Tibial nerve (tissue), 4 donors: ENCODE data around the gene GABPB2. TPM values are rescaled to one million over a fixed set of nuclear protein-coding genes. Genes with fewer than 3 reads are reported as not detected.
"Not testable (repeated sequence)": the region's sequence is repeated elsewhere in the genome, so short reads cannot be mapped to it uniquely, and the experiment has no call there.

Experiments used
- DNase-seq, 2 donors: peaks; one replicate each; pipeline ENCODE4 v3.0.0-alpha.2; 2019; ENCODE audit warnings: low spot score in 2 of 2
- H3K27ac ChIP-seq, 4 donors: fragments of 200-600 bp; sonication (generic) in 3 of 4; one replicate each; pipeline ENCODE4 v1.5.1; 2017 to 2019; ENCODE audit warnings: mild to moderate bottlenecking in 1 of 4
- H3K27me3 ChIP-seq, 2 donors: fragments of 200-600 bp; sonication (generic) in 1 of 2; one replicate each; pipeline versions ENCODE4 v1.5.1 to v1.6.0; 2017 to 2019
- H3K36me3 ChIP-seq, 3 donors: fragments of 200-600 bp; sonication (generic); one replicate each; pipeline ENCODE4 v1.5.1; 2018 to 2019
- H3K4me1 ChIP-seq, 4 donors: fragments of 200-600 bp; sonication (generic) in 3 of 4; one replicate each; pipeline ENCODE4 v1.5.1; 2017 to 2019
- H3K4me3 ChIP-seq, 4 donors: fragments of 200-600 bp; sonication (generic) in 3 of 4; one replicate each; pipeline ENCODE4 v1.5.1; 2017 to 2019; ENCODE audit warnings: mild to moderate bottlenecking in 1 of 4, moderate library complexity in 1 of 4
- H3K9me3 ChIP-seq, 4 donors: fragments of 200-600 bp; sonication (generic) in 3 of 4; one replicate each; pipeline ENCODE4 v1.5.1; 2017 to 2019
- CTCF ChIP-seq, 5 experiments: fragments of 200-600 bp in 3 of 5; fragments of 450-650 bp in 2 of 5; sonication (generic) in 3 of 5; IDR thresholded peaks; one replicate each; pipeline ENCODE4 v1.5.1; 2016 to 2019; ENCODE audit warnings: antibody characterized with exemption in 5 of 5, mild to moderate bottlenecking in 3 of 5, moderate library complexity in 2 of 5
- EP300 ChIP-seq, 2 donors: sonication (generic); formaldehyde crosslinking; IDR thresholded peaks; one replicate each; pipeline ENCODE4 v1.6.1; 2017; ENCODE audit warnings: antibody characterized with exemption in 2 of 2, mild to moderate bottlenecking in 1 of 2
- POLR2A ChIP-seq, 2 donors: fragments of 450-650 bp; IDR thresholded peaks; one replicate each; pipeline ENCODE4 v1.6.1; 2017; ENCODE audit warnings: antibody characterized with exemption in 2 of 2, mild to moderate bottlenecking in 2 of 2, moderate library complexity in 2 of 2
- WGBS, 2 donors: methylation state at CpG; one replicate each; pipeline ENCODE4 v1.1.5; 2018; 5-methylcytosine and 5-hydroxymethylcytosine counted together
- total RNA-seq, 4 donors: library from RNA; depleted of rRNA; stranded (reverse); fragments of >200 nt; gene quantifications; one replicate each; pipeline ENCODE4 v1.1.0, GENCODE V29; 2016

The GABPB2 gene
- total RNA-seq, 4 donors from 2014 or later: 17.4 to 43.1 (median 22.3) TPM

- Histone ChIP-seq H3K4me3 (no peak overlapping the region), H3K4me1 (no peaks in the 10 kb centered on the region), H3K27ac (no peak overlapping the region), H3K27me3 (no peaks in the 10 kb centered on the region), H3K36me3 (peaks cover 0 to 39% (median 0%) of the 10 kb centered on the region in 3 donors), H3K9me3 (no peaks in the 10 kb centered on the region)
- TF ChIP-seq EP300 (IDR thresholded peaks at IDR 0.05) (no peak), POLR2A (IDR thresholded peaks at IDR 0.05) (no peak), CTCF (IDR thresholded peaks at IDR 0.05) (no peak)
- 72 to 74% methylated on average over 4 of the region's 4 CpGs for WGBS, 2 donors
- no peak for DNase-seq
Measured at GRCh38 chr1:151085953-151086559, 15.5 kb downstream of the GABPB2 start.

- WGBS, 2 donors: 87 to 88% methylated on average over 6 of the region's 6 CpGs
- not testable (repeated sequence) for H3K4me3 ChIP-seq, H3K27ac ChIP-seq, DNase-seq, H3K27me3 ChIP-seq, H3K9me3 ChIP-seq, H3K4me1 ChIP-seq
- peaks cover 0 to 65% (median 0%) of the 10 kb centered on the region in 3 donors for H3K36me3 ChIP-seq
Measured at GRCh38 chr1:151097426-151097825, 26.9 kb downstream of the GABPB2 start.

GRCh38 chr1:151098126-151098525 is 27.6 kb downstream of the GABPB2 start:
- peaks cover 0 to 67% (median 0%) of the 10 kb centered on the region in 3 donors for H3K36me3 ChIP-seq
- 81 to 93% methylated on average over 1 of the region's 1 CpG for WGBS, 2 donors
- DNase-seq: no peak
- H3K4me1 ChIP-seq: no peaks in the 10 kb centered on the region
- no peak for TF ChIP-seq CTCF (IDR thresholded peaks at IDR 0.05)
- no peak for TF ChIP-seq EP300 (IDR thresholded peaks at IDR 0.05)
- TF ChIP-seq POLR2A (IDR thresholded peaks at IDR 0.05): no peak
- H3K4me3 ChIP-seq: no peak overlapping the region
- H3K27me3 ChIP-seq: no peaks in the 10 kb centered on the region
- H3K9me3 ChIP-seq: no peaks in the 10 kb centered on the region
- no peak overlapping the region for H3K27ac ChIP-seq

- Histone ChIP-seq H3K27ac (no peak overlapping the region), H3K9me3 (no peaks in the 10 kb centered on the region), H3K4me1 (no peaks in the 10 kb centered on the region), H3K4me3 (no peak overlapping the region), H3K36me3 (peaks cover 0 to 71% (median 0%) of the 10 kb centered on the region in 3 donors), H3K27me3 (no peaks in the 10 kb centered on the region)
- TF ChIP-seq POLR2A (IDR thresholded peaks at IDR 0.05): no peak
- no peak for TF ChIP-seq CTCF (IDR thresholded peaks at IDR 0.05)
- no peak for TF ChIP-seq EP300 (IDR thresholded peaks at IDR 0.05)
- no peak for DNase-seq
Measured at GRCh38 chr1:151104630-151105029, 34.1 kb downstream of the GABPB2 start.

GRCh38 chr1:151106894-151107293 is 36.3 kb downstream of the GABPB2 start:
- no peaks in the 10 kb centered on the region for H3K9me3 ChIP-seq
- no peaks in the 10 kb centered on the region for H3K4me1 ChIP-seq
- WGBS, 2 donors: 51 to 52% methylated on average over 2 of the region's 2 CpGs
- no peak overlapping the region for H3K4me3 ChIP-seq
- DNase-seq: no peak
- TF ChIP-seq EP300 (IDR thresholded peaks at IDR 0.05) (no peak), CTCF (IDR thresholded peaks at IDR 0.05) (no peak), POLR2A (IDR thresholded peaks at IDR 0.05) (no peak)
- no peak overlapping the region for H3K27ac ChIP-seq
- no peaks in the 10 kb centered on the region for H3K27me3 ChIP-seq
- peaks cover 0 to 69% (median 4%) of the 10 kb centered on the region in 3 donors for H3K36me3 ChIP-seq

GRCh38 chr1:151108331-151108730 is 37.8 kb downstream of the GABPB2 start:
- Histone ChIP-seq H3K9me3 (no peaks in the 10 kb centered on the region), H3K27me3 (no peaks in the 10 kb centered on the region), H3K4me3 (no peak overlapping the region), H3K27ac (no peak overlapping the region), H3K4me1 (no peaks in the 10 kb centered on the region), H3K36me3 (peaks cover 0 to 66% (median 4%) of the 10 kb centered on the region in 3 donors)
- DNase-seq: no peak
- TF ChIP-seq EP300 (IDR thresholded peaks at IDR 0.05): no peak
- 93 to 94% methylated on average over 5 of the region's 5 CpGs for WGBS, 2 donors
